Neural crest cell (in vitro differentiated cells): ENCODE results near the gene PLXND1. TPM values are rescaled to one million over a fixed set of nuclear protein-coding genes. Genes with fewer than 3 reads are reported as not detected.

ENCODE experiments used
- DNase-seq: peaks from one replicate; pipeline ENCODE4 v3.0.0; 2021; ENCODE audit warnings: low read depth, mixed read lengths, low spot score
- H3K27ac Mint-ChIP-seq: one replicate; pipeline ENCODE4 v1.8.0; 2021; ENCODE audit warnings: mild to moderate bottlenecking, mixed read lengths; ENCODE audit not compliant: unreplicated experiment
- H3K27me3 Mint-ChIP-seq: 2 replicates; pipeline ENCODE4 v1.8.0; 2021; ENCODE audit warnings: low read depth, mild to moderate bottlenecking, mixed read lengths
- H3K36me3 Mint-ChIP-seq: 2 replicates; pipeline ENCODE4 v1.8.0; 2021; ENCODE audit warnings: low read depth, mild to moderate bottlenecking, mixed read lengths
- H3K4me1 Mint-ChIP-seq: 2 replicates; pipeline ENCODE4 v1.8.0; 2021; ENCODE audit warnings: mixed read lengths
- H3K4me3 Mint-ChIP-seq: one replicate; pipeline ENCODE4 v1.8.0; 2021; ENCODE audit warnings: mild to moderate bottlenecking, mixed read lengths
- H3K9me3 Mint-ChIP-seq: 2 replicates; pipeline ENCODE4 v1.8.0; 2021; ENCODE audit warnings: mixed read lengths
- CTCF ChIP-seq: fragments of 200-600 bp; sonication (generic); conservative IDR thresholded peaks from 2 replicates; pipeline ENCODE4 v1.5.0; 2021; ENCODE audit warnings: antibody characterized with exemption, mild to moderate bottlenecking
- total RNA-seq: library from RNA; stranded (reverse); gene quantifications from 2 replicates; pipeline ENCODE4 v1.2.1, GENCODE V29; 2021

Gene PLXND1
- total RNA-seq, 1 donor from 2014 or later: 39.4 TPM

DNA sequence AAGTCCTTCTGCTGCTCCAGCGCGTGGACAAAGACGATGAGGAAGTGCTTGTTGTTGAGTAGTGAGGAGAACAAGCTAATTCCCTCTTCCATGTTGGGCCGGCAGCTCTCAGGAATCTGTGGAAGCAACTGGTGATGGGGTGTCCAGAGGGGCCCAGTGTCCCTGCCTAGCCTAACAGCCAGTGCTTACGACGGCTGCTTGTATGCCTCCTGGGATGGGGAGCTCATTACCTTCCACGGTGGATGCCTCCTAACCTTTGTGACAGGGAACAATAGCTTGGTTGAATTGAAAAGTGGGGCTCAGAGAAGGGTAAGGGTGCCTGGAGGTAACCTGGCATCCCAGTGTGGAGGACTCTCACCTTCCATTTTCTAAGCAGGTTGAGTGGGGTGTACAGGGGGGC lies 40.6 kb downstream of the PLXND1 start:
- TF ChIP-seq CTCF: no peak
- no peaks in the 10 kb centered on the region for H3K36me3 Mint-ChIP-seq
- H3K27me3 Mint-ChIP-seq: no peaks in the 10 kb centered on the region
- DNase-seq: no peak
- H3K9me3 Mint-ChIP-seq: no peaks in the 10 kb centered on the region
- no peak overlapping the region for H3K27ac Mint-ChIP-seq
- no peak overlapping the region for H3K4me3 Mint-ChIP-seq
- H3K4me1 Mint-ChIP-seq: peaks cover under 1% of the 10 kb centered on the region

DNA sequence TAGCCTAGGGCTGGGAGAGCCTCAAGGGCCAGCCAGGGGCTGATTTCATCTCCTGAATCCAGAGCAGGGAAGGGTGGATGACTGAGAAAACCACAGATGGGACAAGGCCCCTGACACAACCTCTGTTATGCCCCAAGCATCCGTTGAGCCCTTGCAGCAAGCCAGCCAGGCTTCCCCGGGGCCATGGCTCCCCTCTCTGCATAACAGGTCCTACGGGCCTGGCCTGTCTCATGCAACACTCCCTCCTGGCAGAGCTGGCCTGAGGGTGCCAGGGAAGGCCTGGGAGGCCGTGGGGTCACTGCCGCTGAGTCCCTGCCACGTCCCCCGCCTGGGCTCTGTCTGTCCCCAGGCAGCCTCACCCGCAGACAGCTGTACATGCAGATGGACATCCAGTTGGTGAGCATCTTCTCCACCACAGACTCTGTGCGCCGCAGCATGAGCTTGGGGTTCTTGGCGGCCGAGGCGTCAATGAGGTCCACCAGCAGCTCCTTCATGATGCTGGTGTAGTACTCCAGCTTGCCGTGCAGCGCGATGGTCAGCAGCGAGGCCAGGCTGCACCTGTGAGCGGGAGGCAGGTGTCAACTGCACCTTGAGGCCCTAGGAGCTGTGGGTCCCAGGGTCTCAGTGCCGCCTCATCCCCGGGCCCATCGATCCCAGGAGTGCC lies 41.4 kb downstream of the PLXND1 start:
- no peak for TF ChIP-seq CTCF
- DNase-seq: no peak
- Mint-ChIP-seq H3K36me3 (no peaks in the 10 kb centered on the region), H3K27ac (peak overlapping the region; percentile 62), H3K4me3 (no peak overlapping the region), H3K4me1 (peaks cover 7% of the 10 kb centered on the region), H3K27me3 (no peaks in the 10 kb centered on the region), H3K9me3 (no peaks in the 10 kb centered on the region)

GRCh38 chr3:129563850-129564535 lies 42.5 kb downstream of the PLXND1 start:
- no peak for DNase-seq
- Mint-ChIP-seq H3K4me3 (no peak overlapping the region), H3K27ac (no peak overlapping the region), H3K27me3 (no peaks in the 10 kb centered on the region), H3K9me3 (no peaks in the 10 kb centered on the region), H3K4me1 (peaks cover 7% of the 10 kb centered on the region), H3K36me3 (no peaks in the 10 kb centered on the region)
- no peak for TF ChIP-seq CTCF

DNA sequence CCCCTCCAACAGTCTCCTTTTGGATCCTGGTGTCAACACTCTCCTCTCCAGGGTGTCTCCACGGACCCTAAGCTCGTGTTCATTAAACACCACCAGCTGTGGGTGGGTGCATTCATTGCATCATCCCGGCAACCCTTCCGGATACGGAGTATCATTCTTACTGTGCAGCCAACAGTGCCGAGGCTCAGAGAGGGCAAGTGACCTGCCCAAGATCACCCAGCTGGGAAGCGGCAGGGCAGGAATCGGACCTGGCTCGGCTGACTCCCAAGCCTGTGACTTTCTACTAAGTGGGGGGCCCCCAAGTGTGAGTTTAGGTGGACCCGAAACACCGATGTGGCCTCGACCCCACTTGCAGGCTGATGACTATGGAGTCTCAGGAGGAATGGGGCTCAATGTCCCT lies 43.1 kb downstream of the PLXND1 start:
- TF ChIP-seq CTCF: no peak
- Mint-ChIP-seq H3K27me3 (no peaks in the 10 kb centered on the region), H3K4me1 (peaks cover 10% of the 10 kb centered on the region), H3K4me3 (no peak overlapping the region), H3K9me3 (no peaks in the 10 kb centered on the region), H3K27ac (no peak overlapping the region), H3K36me3 (no peaks in the 10 kb centered on the region)
- DNase-seq: no peak

DNA sequence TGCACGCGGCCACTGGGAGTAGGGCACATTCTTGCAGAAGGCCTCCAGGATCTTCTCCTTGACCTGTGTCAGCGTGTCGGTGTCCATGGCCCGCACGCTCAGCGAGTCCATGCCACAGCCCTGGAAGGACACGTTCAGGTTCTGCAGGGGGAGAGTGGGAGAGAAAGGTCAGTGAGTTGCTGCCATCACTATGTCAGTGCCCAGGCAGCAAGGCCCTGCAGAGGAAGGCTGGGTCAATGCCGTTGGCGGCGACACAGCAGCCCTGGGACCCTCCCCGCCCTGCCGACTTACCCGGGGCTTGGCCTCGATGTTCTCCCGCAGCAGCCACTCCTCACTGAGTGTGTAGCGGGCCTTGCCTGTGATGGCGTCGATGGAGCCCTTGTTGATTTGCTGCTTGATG lies 43.7 kb downstream of the PLXND1 start:
- H3K27ac Mint-ChIP-seq: no peak overlapping the region
- no peaks in the 10 kb centered on the region for H3K36me3 Mint-ChIP-seq
- TF ChIP-seq CTCF: no peak
- H3K4me3 Mint-ChIP-seq: no peak overlapping the region
- H3K9me3 Mint-ChIP-seq: no peaks in the 10 kb centered on the region
- H3K4me1 Mint-ChIP-seq: peaks cover 16% of the 10 kb centered on the region
- DNase-seq: no peak
- H3K27me3 Mint-ChIP-seq: no peaks in the 10 kb centered on the region
